ENCODE results near the gene NOP53. TPM values are rescaled to one million over a fixed set of nuclear protein-coding genes. Genes with fewer than 3 reads are reported as not detected.
A peak's percentile ranks its signal among the peaks of the same experiment; 100 is the strongest.

Gene NOP53
- total and polyA plus RNA-seq, 2 of the 8 experiments (the other 6 are each of a cell fraction or from before 2014, with no cell fraction given), result 107 to 245 TPM

- ChIA-PET CTCF (ENCODE audit: partially characterized antibody) (interaction anchor here (0.6 to 1.6 kb wide), 5 partner anchors 14 to 53 kb away, joined by 3 to 6 read pairs (median 3); no protein-coding TSS in a partner anchor), POLR2A (ENCODE audit: partially characterized antibody) (interaction anchor here (0.6 to 11.0 kb wide), 10 partner anchors 8 to 150 kb away, joined by 3 to 204 read pairs (median 3); partner anchors contain the start of gene NOP53)
- H2BK20ac ChIP-seq (ENCODE audit: low read length), result no peak overlapping the region
- H3K4me3 ChIP-seq (ENCODE audit: extremely low read depth in 1 of 4, insufficient read depth in 2 of 4, low read depth in 3 of 4, low read length in 4 of 4), result no peak overlapping the region
- H4K91ac ChIP-seq (replicated peaks; ENCODE audit: insufficient read length, low read length), result no peak overlapping the region
- H4K20me1 ChIP-seq (replicated peaks in 1 of 2; ENCODE audit: control insufficient read depth in 1 of 2, insufficient read depth in 2 of 2, low read length in 2 of 2), result peaks cover 9 to 10% of the 10 kb centered on the region in 2 experiments
- H2BK12ac ChIP-seq (ENCODE audit: low read depth, low read length), result no peak overlapping the region
- peaks cover 0 to 3% (median under 1%) of the 10 kb centered on the region in 4 experiments; a peak in 2 of 7 replicates for H3K4me1 ChIP-seq (replicated peaks in 1 of 4; ENCODE audit: control insufficient read depth in 3 of 4, insufficient read depth in 4 of 4, low read length in 3 of 4)
- TF ChIP-seq POLR2A (IDR thresholded peaks at IDR 0.05; ENCODE audit: control extremely low read depth in 1 of 2, low read depth in 2 of 2, low read length in 2 of 2) (peak in 1 of 2 experiments; percentile 62; a peak in 2 of 3 replicates), RNF2 (IDR thresholded peaks at IDR 0.05; ENCODE audit: borderline replicate concordance, low read depth, low read length, missing control alignments, poor library complexity, severe bottlenecking) (no peak)
- no peak overlapping the region for H3K4ac ChIP-seq (replicated peaks; ENCODE audit: insufficient read length, low read depth, low read length)
- H3K9me3 ChIP-seq (ENCODE audit: insufficient read depth in 2 of 2, low read depth in 1 of 2, low read length in 1 of 2), result no peaks in the 10 kb centered on the region
- no peak overlapping the region for H3K18ac ChIP-seq (ENCODE audit: extremely low read depth, low read length)
- H3K27ac ChIP-seq (ENCODE audit: low read depth, low read length), result no peak overlapping the region
- H3K4me2 ChIP-seq (ENCODE audit: insufficient read depth in 1 of 2, low read depth in 2 of 2, low read length in 2 of 2), result no peak overlapping the region
- H2BK120ac ChIP-seq (replicated peaks; ENCODE audit: low read depth, low read length), result no peak overlapping the region
- WGBS, 2 experiments (ENCODE audit: extremely low coverage in 1 of 2, insufficient coverage in 1 of 2, insufficient read length in 1 of 2, insufficient replicate concordance in 2 of 2, low coverage in 1 of 2, low lambda C conversion rate in 2 of 2, missing lambda C conversion rate in 1 of 2), result 81% methylated on average over 5 of the region's 5 CpGs; no CpG with 5 or more reads in 1 of the 2 experiments
- H3K9ac ChIP-seq (replicated peaks in 1 of 4; ENCODE audit: extremely low read depth in 1 of 4, low read depth in 3 of 4, low read length in 3 of 4), result no peak overlapping the region
- H3K79me2 ChIP-seq (ENCODE audit: control insufficient read depth in 1 of 2, insufficient read depth in 2 of 2, low read length in 2 of 2), result no peaks in the 10 kb centered on the region
- H3K14ac ChIP-seq (ENCODE audit: insufficient read length), result no peak overlapping the region
- no peak overlapping the region for H2BK5ac ChIP-seq (ENCODE audit: low read depth, low read length)
- no peaks in the 10 kb centered on the region for H3K27me3 ChIP-seq (replicated peaks in 1 of 4; ENCODE audit: control insufficient read depth in 3 of 4, extremely low read depth in 1 of 4, insufficient read depth in 3 of 4, low read length in 3 of 4)
- FAIRE-seq, result no peak
- no peak for DNase-seq (ENCODE audit: low read depth in 1 of 2, low spot score in 2 of 2)
- no peak overlapping the region for H2AFZ ChIP-seq (ENCODE audit: low read length)
- no peak overlapping the region for H2AK5ac ChIP-seq (ENCODE audit: low read depth, low read length)
- H3K79me1 ChIP-seq (ENCODE audit: low read depth, low read length), result no peaks in the 10 kb centered on the region; the same call in 1 of the 2 replicates
- H4K5ac ChIP-seq (ENCODE audit: insufficient read length, low read depth, low read length), result no peak overlapping the region
- H3K56ac ChIP-seq (replicated peaks; ENCODE audit: insufficient read length, low read depth, low read length), result no peak overlapping the region
- H3K36me3 ChIP-seq (ENCODE audit: control insufficient read depth in 2 of 4, insufficient read depth in 4 of 4, low read length in 3 of 4), result peaks cover 10 to 39% (median 29%) of the 10 kb centered on the region in 4 experiments; a peak in 6 of 8 replicates
- no peaks in the 10 kb centered on the region for H3K23me2 ChIP-seq (ENCODE audit: low read depth, low read length)
- no peak overlapping the region for H2BK15ac ChIP-seq (ENCODE audit: low read length)
- no peak overlapping the region for H3K23ac ChIP-seq (ENCODE audit: insufficient read length)
- H4K8ac ChIP-seq (ENCODE audit: extremely low read depth, insufficient read depth, low read length), result no peak overlapping the region
Observed at GRCh38 chr19:47760632-47760999, 15.3 kb downstream of the NOP53 start.
